Epithelial cell of esophagus (primary cell): ENCODE results near the gene NRXN3.

Experiments
- DNase-seq: peaks from one replicate; pipeline ENCODE4 v3.0.0; 2010; ENCODE audit warnings: low read depth
- H3K4me3 ChIP-seq: 2 replicates; pipeline ENCODE4 v1.5.1; 2011; ENCODE audit warnings: mild to moderate bottlenecking, low read length, control low read depth
- CTCF ChIP-seq: IDR thresholded peaks from 2 replicates; pipeline ENCODE4 v1.5.1; 2011; ENCODE audit warnings: low read depth, mild to moderate bottlenecking, low read length, control low read depth, inconsistent platforms; ENCODE audit not compliant: insufficient read depth; ENCODE audit errors: missing control alignments

Gene NRXN3

GRCh38 chr14:79193689-79194477 lies 1023.7 kb downstream of the NRXN3 start:
- no peak overlapping the region for H3K4me3 ChIP-seq
- DNase-seq, result no peak
- TF ChIP-seq CTCF, result no peak

- TF ChIP-seq CTCF, result no peak
- H3K4me3 ChIP-seq, result no peak overlapping the region
- no peak for DNase-seq
Observed at GRCh38 chr14:79196216-79196615, 1026.0 kb downstream of the NRXN3 start.

- no peak for TF ChIP-seq CTCF
- no peak overlapping the region for H3K4me3 ChIP-seq
- no peak for DNase-seq
Observed at GRCh38 chr14:79197516-79197915, 1027.3 kb downstream of the NRXN3 start.

GRCh38 chr14:79199217-79199616 lies 1029.0 kb downstream of the NRXN3 start:
- no peak for DNase-seq
- no peak overlapping the region for H3K4me3 ChIP-seq
- TF ChIP-seq CTCF, result no peak

GRCh38 chr14:79201564-79202207 lies 1031.5 kb downstream of the NRXN3 start:
- TF ChIP-seq CTCF, result no peak
- no peak for DNase-seq
- no peak overlapping the region for H3K4me3 ChIP-seq

GRCh38 chr14:79204591-79204990 lies 1034.4 kb downstream of the NRXN3 start:
- DNase-seq, result no peak
- no peak overlapping the region for H3K4me3 ChIP-seq
- TF ChIP-seq CTCF, result no peak
